NCI-H345 treated with DMSO at 0.1 percent for 48 hours (cell line): ENCODE results near the gene ATXN7L1.
A peak's percentile ranks its signal among the peaks of the same experiment; 100 is the strongest.

Source experiments
- DNase-seq: peaks from one replicate; lab custom pipeline; 2025; ENCODE audit not compliant: unreplicated experiment; lab: John Stamatoyannopoulos, UW

Gene ATXN7L1

GRCh38 chr7:105876091-105876963, at the start of gene ATXN7L1:
Gene ATXN7L1 (minus strand): TSS chr7:105876599. CDS start chr7:105876558, 41 bp downstream.
- peak; percentile 62 for DNase-seq

- DNase-seq: no peak
These were observed 49.7 kb upstream of the ATXN7L1 start for GRCh38 chr7:105926131-105926530.

- no peak for DNase-seq
These were observed 48.5 kb upstream of the ATXN7L1 start for GRCh38 chr7:105924945-105925344.

- DNase-seq: no peak
These were observed 44.4 kb upstream of the ATXN7L1 start for GRCh38 chr7:105920766-105921165.

GRCh38 chr7:105917659-105918058, 41.3 kb upstream of the ATXN7L1 start:
- DNase-seq: no peak

- DNase-seq: no peak
These were observed 40.2 kb upstream of the ATXN7L1 start for GRCh38 chr7:105916603-105917002.

GRCh38 chr7:105913947-105914346, 37.5 kb upstream of the ATXN7L1 start:
- no peak for DNase-seq

- no peak for DNase-seq
These were observed 35.7 kb upstream of the ATXN7L1 start for GRCh38 chr7:105911961-105912575.

GRCh38 chr7:105910172-105910571, 33.8 kb upstream of the ATXN7L1 start:
- DNase-seq: no peak

GRCh38 chr7:105909742-105910141, 33.3 kb upstream of the ATXN7L1 start:
- no peak for DNase-seq

GRCh38 chr7:105907129-105907846, 30.9 kb upstream of the ATXN7L1 start:
- no peak for DNase-seq

GRCh38 chr7:105906695-105907094, 30.3 kb upstream of the ATXN7L1 start:
- no peak for DNase-seq

GRCh38 chr7:105905910-105906568, 29.6 kb upstream of the ATXN7L1 start:
- DNase-seq: no peak

- no peak for DNase-seq
These were observed 29.0 kb upstream of the ATXN7L1 start for GRCh38 chr7:105905209-105905909.

GRCh38 chr7:105904064-105904463, 27.7 kb upstream of the ATXN7L1 start:
- DNase-seq: no peak

- no peak for DNase-seq
These were observed 26.0 kb upstream of the ATXN7L1 start for GRCh38 chr7:105902325-105902911.

GRCh38 chr7:105897999-105898398, 21.6 kb upstream of the ATXN7L1 start:
- DNase-seq: no peak

GRCh38 chr7:105896407-105896911, 20.1 kb upstream of the ATXN7L1 start:
- peak; percentile 95 for DNase-seq

- no peak for DNase-seq
These were observed 17.7 kb upstream of the ATXN7L1 start for GRCh38 chr7:105894131-105894530.

GRCh38 chr7:105892387-105892786, 16.0 kb upstream of the ATXN7L1 start:
- no peak for DNase-seq
